WTC11 (cell line): ENCODE measurements around the gene RNF214. TPM values are rescaled to one million over a fixed set of nuclear protein-coding genes. Genes with fewer than 3 reads are reported as not detected.
A peak's percentile ranks its signal among the peaks of the same experiment; 100 is the strongest.

Experiments used
- ATAC-seq: fragments of 200-7000 bp; cut with Tn5 transposase; 2 replicates; pipeline ENCODE4 v1.10.0; 2021; ENCODE audit warnings: mild to moderate bottlenecking, moderate library complexity
- CTCF ChIA-PET: fragments of 300-600 bp; sonication (Branson Sonifier 250); formaldehyde crosslinking; loops from one replicate; lab custom pipeline; 2021; ENCODE audit warnings: antibody characterized with exemption; lab: Charles Lee
- POLR2A ChIA-PET: fragments of 350-600 bp; sonication (Branson Sonifier 250); formaldehyde crosslinking; loops from one replicate; lab custom pipeline; 2021; ENCODE audit warnings: antibody characterized with exemption; lab: Charles Lee
- DNase-seq: peaks from one replicate; pipeline ENCODE4 v3.0.0; 2021; ENCODE audit warnings: low spot score
- H3K27ac Mint-ChIP-seq: 2 replicates; pipeline ENCODE4 v1.8.0; 2021; ENCODE audit warnings: mixed read lengths
- H3K27me3 Mint-ChIP-seq: 2 replicates; pipeline ENCODE4 v1.8.0; 2021; ENCODE audit warnings: low read depth, mild to moderate bottlenecking, moderate library complexity, mixed read lengths
- H3K36me3 Mint-ChIP-seq: 2 replicates; pipeline ENCODE4 v1.8.0; 2021; ENCODE audit warnings: mixed read lengths
- H3K4me1 Mint-ChIP-seq: 2 replicates; pipeline ENCODE4 v1.8.0; 2022; ENCODE audit warnings: mixed read lengths
- H3K4me3 Mint-ChIP-seq: 2 replicates; pipeline ENCODE4 v1.8.0; 2021; ENCODE audit warnings: mild to moderate bottlenecking, moderate library complexity, mixed read lengths
- H3K9me3 Mint-ChIP-seq: 2 replicates; pipeline ENCODE4 v1.8.0; 2021; ENCODE audit warnings: mixed read lengths
- CTCF ChIP-seq: fragments of 200-600 bp; IDR thresholded peaks from 2 replicates; pipeline ENCODE4 v1.8.0; 2022; ENCODE audit warnings: antibody characterized with exemption
- E2F4 ChIP-seq: sonication (generic); formaldehyde crosslinking; IDR thresholded peaks from 2 replicates; pipeline ENCODE4 v1.8.1; 2022; ENCODE audit warnings: low read depth, mild to moderate bottlenecking, moderate library complexity, missing genetic modification reagents, borderline replicate concordance
- ERG ChIP-seq: fragments of 250-450 bp; sonication (Bioruptor Pico); IDR thresholded peaks from 2 replicates; pipeline ENCODE4 v1.8.0; 2021; ENCODE audit warnings: mild to moderate bottlenecking
- ETV6 ChIP-seq: sonication (generic); formaldehyde crosslinking; IDR thresholded peaks from 2 replicates; pipeline ENCODE4 v1.8.1; 2022; ENCODE audit warnings: mild to moderate bottlenecking, missing genetic modification reagents
- FOXK1 ChIP-seq: sonication (generic); formaldehyde crosslinking; IDR thresholded peaks from 2 replicates; pipeline ENCODE4 v1.8.0; 2022; ENCODE audit warnings: mild to moderate bottlenecking, moderate library complexity, missing genetic modification reagents
- NFE2L1 ChIP-seq: sonication (generic); formaldehyde crosslinking; IDR thresholded peaks from 2 replicates; pipeline ENCODE4 v1.8.1; 2023; ENCODE audit warnings: missing genetic modification reagents
- SP1 ChIP-seq: sonication (generic); formaldehyde crosslinking; conservative IDR thresholded peaks from 2 replicates; pipeline ENCODE4 v1.8.1; 2022; ENCODE audit warnings: missing genetic modification reagents
- ZBTB21 ChIP-seq: sonication (generic); formaldehyde crosslinking; IDR thresholded peaks from 2 replicates; pipeline ENCODE4 v1.8.1; 2023; ENCODE audit warnings: mild to moderate bottlenecking, missing genetic modification reagents, borderline replicate concordance
- ZBTB43 ChIP-seq: sonication (generic); formaldehyde crosslinking; IDR thresholded peaks from 2 replicates; pipeline ENCODE4 v1.8.1; 2023; ENCODE audit warnings: mild to moderate bottlenecking, missing genetic modification reagents
- ZNF396 ChIP-seq: fragments of 250-450 bp; sonication (Bioruptor Pico); IDR thresholded peaks from 2 replicates; pipeline ENCODE4 v1.8.0; 2021; ENCODE audit warnings: mild to moderate bottlenecking, moderate library complexity, borderline replicate concordance
- ZNF423 ChIP-seq: fragments of 250-450 bp; sonication (Bioruptor Pico); IDR thresholded peaks from 2 replicates; pipeline ENCODE4 v2.1.2; 2022; ENCODE audit warnings: mild to moderate bottlenecking, moderate library complexity
- total RNA-seq: library from RNA; stranded (reverse); gene quantifications from 3 replicates; pipeline ENCODE4 v1.2.3, GENCODE V29; 2021
- TF ChIP-seq, protein P1 (sequence below): sonication (generic); formaldehyde crosslinking; IDR thresholded peaks from 2 replicates; pipeline ENCODE4 v1.8.0; 2022; ENCODE audit warnings: mild to moderate bottlenecking, missing genetic modification reagents
- TF ChIP-seq, protein P2 (sequence below): sonication (generic); formaldehyde crosslinking; IDR thresholded peaks from 2 replicates; pipeline ENCODE4 v1.8.1; 2023; ENCODE audit warnings: mild to moderate bottlenecking, missing genetic modification reagents, moderate library complexity
- TF ChIP-seq, protein P3 (sequence below): sonication (generic); formaldehyde crosslinking; IDR thresholded peaks from 2 replicates; pipeline ENCODE4 v1.8.1; 2022; ENCODE audit warnings: mild to moderate bottlenecking, moderate library complexity, missing genetic modification reagents
- TF ChIP-seq, protein P4 (sequence below): sonication (generic); formaldehyde crosslinking; IDR thresholded peaks from 2 replicates; pipeline ENCODE4 v1.8.0; 2023; ENCODE audit warnings: missing genetic modification reagents, mild to moderate bottlenecking, borderline replicate concordance

RNF214 gene
- total RNA-seq, 1 experiment from 2014 or later = 35.4 TPM

DNA sequence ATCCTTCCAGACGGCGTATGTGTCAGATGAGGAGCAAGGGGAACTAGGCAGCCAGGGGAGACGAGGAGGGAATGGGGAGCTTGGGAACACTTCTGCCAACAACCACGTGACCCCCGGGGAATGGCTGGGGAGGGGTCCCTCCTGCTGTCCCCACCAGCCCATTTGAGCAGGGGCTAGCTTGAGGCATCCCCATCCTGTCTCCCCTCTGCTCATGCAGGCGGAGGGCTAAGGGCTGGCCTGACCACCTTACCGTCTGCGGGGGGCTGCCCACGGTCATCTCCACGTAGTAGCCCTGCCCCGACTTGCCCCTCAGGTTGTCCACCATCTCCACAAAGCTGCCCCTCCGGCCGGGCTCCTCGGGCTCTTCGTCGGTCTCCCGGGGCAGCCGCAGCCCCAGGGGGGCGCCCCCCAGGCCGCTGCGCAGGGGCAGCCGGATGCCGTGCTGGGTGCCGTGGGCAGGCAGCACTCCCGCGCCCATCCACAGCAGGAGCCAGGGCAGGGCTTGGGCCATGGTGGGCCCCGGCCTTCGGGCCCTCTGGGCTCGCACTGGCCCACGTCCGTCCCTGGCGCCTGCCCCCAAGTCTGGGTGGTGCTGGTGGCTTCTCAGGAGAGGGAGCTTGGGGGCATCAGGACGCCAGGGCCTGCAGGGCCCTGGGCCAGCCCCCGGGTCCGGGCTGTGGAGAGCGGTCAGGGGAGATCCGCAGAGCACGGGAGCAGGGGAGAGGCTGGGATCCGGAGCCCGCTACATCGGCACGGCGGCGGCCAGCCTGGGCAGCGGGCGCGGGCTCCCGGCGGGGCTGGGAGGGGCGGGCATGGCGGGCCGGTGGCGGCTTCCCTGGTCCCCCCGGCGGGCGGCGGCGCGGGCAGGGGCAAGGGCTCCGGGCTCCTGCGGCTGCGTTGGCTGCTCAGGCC, 83.1 kb downstream of the RNF214 start:
- CTCF ChIA-PET = interaction anchor here (0.6 to 2.3 kb wide), 9 partner anchors 9 to 135 kb away, joined by 3 to 14 read pairs (median 4); partner anchors contain the start of genes CEP164, PCSK7 and TAGLN
- ATAC-seq = peak; percentile 44
- Mint-ChIP-seq H3K27me3 (peaks cover 2% of the 10 kb centered on the region), H3K4me1 (peaks cover 17% of the 10 kb centered on the region), H3K4me3 (peak overlapping the region; percentile 71), H3K27ac (no peak overlapping the region), H3K36me3 (no peaks in the 10 kb centered on the region), H3K9me3 (no peaks in the 10 kb centered on the region)
- TF ChIP-seq ERG (CRISPR knock-in tag) (no peak), ZBTB43 (CRISPR knock-in tag) (no peak), ZNF396 (CRISPR knock-in tag) (no peak), ZNF423 (CRISPR knock-in tag) (peak; percentile 55)
- TF ChIP-seq, protein P1, sequence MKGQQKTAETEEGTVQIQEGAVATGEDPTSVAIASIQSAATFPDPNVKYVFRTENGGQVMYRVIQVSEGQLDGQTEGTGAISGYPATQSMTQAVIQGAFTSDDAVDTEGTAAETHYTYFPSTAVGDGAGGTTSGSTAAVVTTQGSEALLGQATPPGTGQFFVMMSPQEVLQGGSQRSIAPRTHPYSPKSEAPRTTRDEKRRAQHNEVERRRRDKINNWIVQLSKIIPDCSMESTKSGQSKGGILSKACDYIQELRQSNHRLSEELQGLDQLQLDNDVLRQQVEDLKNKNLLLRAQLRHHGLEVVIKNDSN (CRISPR knock-in tag) = peak; percentile 64
- TF ChIP-seq, protein P2, sequence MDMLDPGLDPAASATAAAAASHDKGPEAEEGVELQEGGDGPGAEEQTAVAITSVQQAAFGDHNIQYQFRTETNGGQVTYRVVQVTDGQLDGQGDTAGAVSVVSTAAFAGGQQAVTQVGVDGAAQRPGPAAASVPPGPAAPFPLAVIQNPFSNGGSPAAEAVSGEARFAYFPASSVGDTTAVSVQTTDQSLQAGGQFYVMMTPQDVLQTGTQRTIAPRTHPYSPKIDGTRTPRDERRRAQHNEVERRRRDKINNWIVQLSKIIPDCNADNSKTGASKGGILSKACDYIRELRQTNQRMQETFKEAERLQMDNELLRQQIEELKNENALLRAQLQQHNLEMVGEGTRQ (CRISPR knock-in tag) = peak; percentile 74
- DNase-seq = no peak
- POLR2A ChIA-PET = interaction anchor here (1.2 kb wide), 1 partner anchor 12 kb away, joined by 3 read pairs; the partner anchor contains the start of gene CEP164

DNA sequence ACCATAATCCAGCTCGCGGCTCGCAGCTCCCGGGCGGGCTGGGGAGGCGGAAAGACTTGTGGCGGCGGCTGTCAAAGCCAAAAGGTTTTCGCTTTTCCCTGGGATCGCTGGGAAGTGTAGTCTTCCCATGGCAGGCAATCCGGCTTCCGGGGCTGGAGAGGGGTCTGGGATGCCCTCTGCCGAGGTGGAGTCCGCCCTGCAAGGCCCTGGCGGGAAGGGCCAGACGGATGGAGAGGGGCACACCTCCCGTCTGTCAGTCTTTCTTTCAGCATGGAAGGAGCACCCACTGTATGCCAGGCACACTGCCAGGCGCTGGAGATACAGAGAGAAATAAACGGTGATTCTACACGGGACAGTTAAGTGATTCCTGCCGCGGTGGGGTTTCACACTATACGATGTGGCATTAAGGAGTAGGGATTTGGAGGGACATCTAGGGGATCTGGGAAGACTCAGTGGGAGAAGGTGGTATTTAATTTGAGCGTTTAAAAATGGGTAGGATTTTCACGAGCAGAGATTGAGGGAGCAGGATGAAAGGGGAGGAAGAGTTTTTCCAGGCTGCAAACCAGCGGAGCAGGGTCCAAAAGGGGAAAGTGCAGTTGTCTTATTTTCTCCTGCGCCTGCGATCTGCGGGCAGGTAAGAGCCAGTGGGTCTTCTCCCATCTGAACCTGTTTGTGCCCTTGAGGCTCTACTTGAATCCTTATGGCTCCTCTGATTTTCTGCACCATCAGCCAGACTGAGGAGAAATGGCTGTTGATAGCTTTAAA, 83.9 kb downstream of the RNF214 start, which contains the start of gene BACE1:
TSS of gene BACE1 (minus strand) at position 60 of the 765 bp plus-strand sequence. CDS start 461 bp downstream, outside the sequence.
- peak; percentile 99 for ATAC-seq
- CTCF ChIA-PET = interaction anchor here (0.6 to 2.3 kb wide), 11 partner anchors 9 to 136 kb away, joined by 3 to 14 read pairs (median 4); partner anchors contain the start of genes CEP164, PCSK7 and TAGLN
- Mint-ChIP-seq H3K9me3 (no peaks in the 10 kb centered on the region), H3K27ac (no peak within 1 kb of the TSS; the same call in 1 of the 2 replicates), H3K36me3 (no peaks in the 10 kb centered on the region), H3K27me3 (peaks cover 2% of the 10 kb centered on the region), H3K4me3 (peak within 1 kb of the TSS; percentile 71), H3K4me1 (peaks cover 17% of the 10 kb centered on the region)
- TF ChIP-seq ZBTB43 (CRISPR knock-in tag) = 0 out of 2 replicates have a peak, but pooled peaks have one; percentile 30
- TF ChIP-seq, protein P3, sequence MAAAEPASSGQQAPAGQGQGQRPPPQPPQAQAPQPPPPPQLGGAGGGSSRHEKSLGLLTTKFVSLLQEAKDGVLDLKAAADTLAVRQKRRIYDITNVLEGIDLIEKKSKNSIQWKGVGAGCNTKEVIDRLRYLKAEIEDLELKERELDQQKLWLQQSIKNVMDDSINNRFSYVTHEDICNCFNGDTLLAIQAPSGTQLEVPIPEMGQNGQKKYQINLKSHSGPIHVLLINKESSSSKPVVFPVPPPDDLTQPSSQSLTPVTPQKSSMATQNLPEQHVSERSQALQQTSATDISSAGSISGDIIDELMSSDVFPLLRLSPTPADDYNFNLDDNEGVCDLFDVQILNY (CRISPR knock-in tag) = peak; percentile 84
- no peak for TF ChIP-seq NFE2L1 (CRISPR knock-in tag)
- peak; percentile 44; the same call in 1 of the 2 replicates for TF ChIP-seq ETV6 (CRISPR knock-in tag)
- TF ChIP-seq FOXK1 (CRISPR knock-in tag) = peak; percentile 53; the same call in 1 of the 2 replicates
- peak; percentile 57 for TF ChIP-seq SP1 (CRISPR knock-in tag)
- 0 out of 2 replicates have a peak, but pooled peaks have one; percentile 33 for TF ChIP-seq ZBTB21
- 0 out of 2 replicates have a peak, but pooled peaks have one; percentile 26 for TF ChIP-seq E2F4 (CRISPR knock-in tag)
- TF ChIP-seq, protein P4, sequence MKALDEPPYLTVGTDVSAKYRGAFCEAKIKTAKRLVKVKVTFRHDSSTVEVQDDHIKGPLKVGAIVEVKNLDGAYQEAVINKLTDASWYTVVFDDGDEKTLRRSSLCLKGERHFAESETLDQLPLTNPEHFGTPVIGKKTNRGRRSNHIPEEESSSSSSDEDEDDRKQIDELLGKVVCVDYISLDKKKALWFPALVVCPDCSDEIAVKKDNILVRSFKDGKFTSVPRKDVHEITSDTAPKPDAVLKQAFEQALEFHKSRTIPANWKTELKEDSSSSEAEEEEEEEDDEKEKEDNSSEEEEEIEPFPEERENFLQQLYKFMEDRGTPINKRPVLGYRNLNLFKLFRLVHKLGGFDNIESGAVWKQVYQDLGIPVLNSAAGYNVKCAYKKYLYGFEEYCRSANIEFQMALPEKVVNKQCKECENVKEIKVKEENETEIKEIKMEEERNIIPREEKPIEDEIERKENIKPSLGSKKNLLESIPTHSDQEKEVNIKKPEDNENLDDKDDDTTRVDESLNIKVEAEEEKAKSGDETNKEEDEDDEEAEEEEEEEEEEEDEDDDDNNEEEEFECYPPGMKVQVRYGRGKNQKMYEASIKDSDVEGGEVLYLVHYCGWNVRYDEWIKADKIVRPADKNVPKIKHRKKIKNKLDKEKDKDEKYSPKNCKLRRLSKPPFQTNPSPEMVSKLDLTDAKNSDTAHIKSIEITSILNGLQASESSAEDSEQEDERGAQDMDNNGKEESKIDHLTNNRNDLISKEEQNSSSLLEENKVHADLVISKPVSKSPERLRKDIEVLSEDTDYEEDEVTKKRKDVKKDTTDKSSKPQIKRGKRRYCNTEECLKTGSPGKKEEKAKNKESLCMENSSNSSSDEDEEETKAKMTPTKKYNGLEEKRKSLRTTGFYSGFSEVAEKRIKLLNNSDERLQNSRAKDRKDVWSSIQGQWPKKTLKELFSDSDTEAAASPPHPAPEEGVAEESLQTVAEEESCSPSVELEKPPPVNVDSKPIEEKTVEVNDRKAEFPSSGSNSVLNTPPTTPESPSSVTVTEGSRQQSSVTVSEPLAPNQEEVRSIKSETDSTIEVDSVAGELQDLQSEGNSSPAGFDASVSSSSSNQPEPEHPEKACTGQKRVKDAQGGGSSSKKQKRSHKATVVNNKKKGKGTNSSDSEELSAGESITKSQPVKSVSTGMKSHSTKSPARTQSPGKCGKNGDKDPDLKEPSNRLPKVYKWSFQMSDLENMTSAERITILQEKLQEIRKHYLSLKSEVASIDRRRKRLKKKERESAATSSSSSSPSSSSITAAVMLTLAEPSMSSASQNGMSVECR (CRISPR knock-in tag) = peak; percentile 44; the same call in 1 of the 2 replicates
- no peak for TF ChIP-seq CTCF
- DNase-seq = peak; percentile 91
- POLR2A ChIA-PET = no interaction called here
